Liver (tissue), 3 donors: ENCODE measurements around the gene PARP16.

Experiments used
- CTCF ChIP-seq: fragments of 150-350 bp; IDR thresholded peaks from 2 replicates; pipeline ENCODE4 v1.5.1; 2017; ENCODE audit warnings: improper control_type of control experiment, low read depth, low read length; ENCODE audit not compliant: missing input control
- FOXA1 ChIP-seq: IDR thresholded peaks from 2 replicates; pipeline ENCODE4 v1.6.1; 2016; ENCODE audit warnings: antibody characterized with exemption
- JUND ChIP-seq, 2 donors: IDR thresholded peaks; 2 replicates each; pipeline ENCODE4 v1.6.1; 2016; ENCODE audit warnings: antibody characterized with exemption in 2 of 2
- RAD21 ChIP-seq, 2 donors: IDR thresholded peaks; 2 replicates each; pipeline ENCODE4 v1.6.1; 2016; ENCODE audit warnings: antibody characterized with exemption in 2 of 2, mild to moderate bottlenecking in 2 of 2
- REST ChIP-seq: IDR thresholded peaks from 2 replicates; pipeline ENCODE4 v1.6.1; 2016; ENCODE audit warnings: antibody characterized with exemption, mild to moderate bottlenecking
- TF ChIP-seq, protein P1 (sequence below): IDR thresholded peaks from 2 replicates; pipeline ENCODE4 v1.6.1; 2016; ENCODE audit warnings: antibody characterized with exemption
- donor health status: healthy.
- donor health status: healthy.

DNA sequence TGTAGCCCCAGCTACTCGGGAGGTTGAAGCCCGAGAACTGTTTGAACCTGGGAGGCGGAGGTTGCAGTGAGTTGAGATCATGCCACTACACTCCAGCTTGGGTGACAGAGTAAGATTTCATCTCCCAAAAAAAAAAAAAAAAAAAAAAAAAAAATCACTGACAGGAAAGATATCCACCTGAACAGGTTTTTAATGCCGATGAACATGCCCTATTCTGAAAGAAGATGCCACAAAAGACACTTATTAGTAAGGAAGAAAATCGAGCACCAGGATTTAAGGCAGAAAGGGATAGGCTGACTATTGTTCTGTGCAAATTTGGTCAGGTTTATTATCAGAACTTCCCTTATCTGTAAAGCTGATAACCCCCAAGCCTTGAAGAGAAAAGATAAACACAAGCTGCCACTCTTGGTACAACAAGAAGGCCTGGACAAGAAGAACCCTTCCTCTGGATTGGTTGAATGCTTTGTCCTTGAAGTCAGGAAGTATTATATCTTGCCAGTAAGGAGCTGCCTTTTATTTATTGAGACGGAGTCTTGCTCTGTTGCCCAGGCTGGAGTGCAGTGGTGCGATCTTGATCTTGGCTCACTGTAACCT is 2.7 kb upstream of the PARP16 start:
- TF ChIP-seq CTCF (no peak), JUND (IDR thresholded peaks at IDR 0.05) (no peak), RAD21 (IDR thresholded peaks at IDR 0.05) (no peak), FOXA1 (no peak), REST (no peak)
- TF ChIP-seq, protein P1, sequence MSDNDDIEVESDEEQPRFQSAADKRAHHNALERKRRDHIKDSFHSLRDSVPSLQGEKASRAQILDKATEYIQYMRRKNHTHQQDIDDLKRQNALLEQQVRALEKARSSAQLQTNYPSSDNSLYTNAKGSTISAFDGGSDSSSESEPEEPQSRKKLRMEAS = no peak
